HG03520 (cell line): ENCODE measurements around the gene CD200R1L.
"Not testable (repeated sequence)": the region's sequence is repeated elsewhere in the genome, so short reads cannot be mapped to it uniquely, and the experiment has no call there.

Experiments used
- ATAC-seq: cut with Tn5 transposase; IDR thresholded peaks from one replicate; pipeline ENCODE4 v1.9.1; 2021; ENCODE audit warnings: mild to moderate bottlenecking, moderate library complexity; ENCODE audit not compliant: unreplicated experiment

The CD200R1L gene

GRCh38 chr3:112846764-112847163 is at the start of gene CD200R1L:
TSS of gene CD200R1L (minus strand) at chr3:112846864. CDS start at chr3:112829367, 17,497 bp downstream.
- no peak for ATAC-seq

- ATAC-seq, result no peak
Observed at GRCh38 chr3:112894258-112894657, 47.6 kb upstream of the CD200R1L start.

GRCh38 chr3:112889357-112889756 is 42.7 kb upstream of the CD200R1L start:
- no peak for ATAC-seq

- no peak for ATAC-seq
Observed at GRCh38 chr3:112888381-112889085, 41.9 kb upstream of the CD200R1L start.

GRCh38 chr3:112884678-112885290 is 38.1 kb upstream of the CD200R1L start:
- ATAC-seq, result no peak

GRCh38 chr3:112881891-112882290 is 35.2 kb upstream of the CD200R1L start:
- no peak for ATAC-seq

GRCh38 chr3:112875561-112875960 is 28.9 kb upstream of the CD200R1L start:
- no peak for ATAC-seq

- ATAC-seq, result no peak
Observed at GRCh38 chr3:112874725-112875124, 28.1 kb upstream of the CD200R1L start.

- peak; percentile 74 for ATAC-seq
Observed at GRCh38 chr3:112873632-112874031, 27.0 kb upstream of the CD200R1L start.

- ATAC-seq, result no peak
Observed at GRCh38 chr3:112871735-112872134, 25.1 kb upstream of the CD200R1L start.

- no peak for ATAC-seq
Observed at GRCh38 chr3:112865757-112866156, 19.1 kb upstream of the CD200R1L start.

GRCh38 chr3:112860898-112861297 is 14.2 kb upstream of the CD200R1L start:
- no peak for ATAC-seq

GRCh38 chr3:112858410-112859069 is 11.9 kb upstream of the CD200R1L start:
- peak; percentile 60 for ATAC-seq

- no peak for ATAC-seq
Observed at GRCh38 chr3:112857526-112857925, 10.9 kb upstream of the CD200R1L start.

- no peak for ATAC-seq
Observed at GRCh38 chr3:112856537-112856936, 9.9 kb upstream of the CD200R1L start.

GRCh38 chr3:112855883-112856282 is 9.2 kb upstream of the CD200R1L start:
- ATAC-seq, result no peak

- not testable (repeated sequence) for ATAC-seq
Observed at GRCh38 chr3:112855074-112855473, 8.4 kb upstream of the CD200R1L start.

GRCh38 chr3:112848196-112848595 is 1.5 kb upstream of the CD200R1L start:
- no peak for ATAC-seq

GRCh38 chr3:112847692-112848091 is 1.0 kb upstream of the CD200R1L start:
- ATAC-seq, result no peak

- ATAC-seq, result no peak
Observed at GRCh38 chr3:112845772-112846171, 892 bp downstream of the CD200R1L start.

- ATAC-seq, result no peak
Observed at GRCh38 chr3:112829046-112829445, 17.6 kb downstream of the CD200R1L start.
